Chondrocyte (in vitro differentiated cells): ENCODE data around the gene TMEM255B. TPM values are rescaled to one million over a fixed set of nuclear protein-coding genes. Genes with fewer than 3 reads are reported as not detected.

Experiments used
- DNase-seq: peaks from one replicate; pipeline ENCODE4 v3.0.0; 2021; ENCODE audit warnings: mixed read lengths, low spot score
- H3K27ac Mint-ChIP-seq: one replicate; pipeline ENCODE4 v1.8.0; 2021; ENCODE audit warnings: mild to moderate bottlenecking, moderate library complexity, mixed read lengths; ENCODE audit not compliant: unreplicated experiment
- H3K27me3 Mint-ChIP-seq: 2 replicates; pipeline ENCODE4 v1.8.0; 2021; ENCODE audit warnings: low read depth, mixed read lengths
- H3K36me3 Mint-ChIP-seq: 2 replicates; pipeline ENCODE4 v1.8.0; 2021; ENCODE audit warnings: low read depth, mixed read lengths
- H3K4me1 Mint-ChIP-seq: 2 replicates; pipeline ENCODE4 v1.8.0; 2021; ENCODE audit warnings: low read depth, mild to moderate bottlenecking, mixed read lengths
- H3K4me3 Mint-ChIP-seq: one replicate; pipeline ENCODE4 v1.8.0; 2021; ENCODE audit warnings: mild to moderate bottlenecking, moderate library complexity, mixed read lengths; ENCODE audit not compliant: unreplicated experiment
- H3K9me3 Mint-ChIP-seq: 2 replicates; pipeline ENCODE4 v1.8.0; 2021; ENCODE audit warnings: low read depth, mixed read lengths
- CTCF ChIP-seq: fragments of 200-600 bp; sonication (generic); IDR thresholded peaks from 2 replicates; pipeline ENCODE4 v1.5.0; 2021; ENCODE audit warnings: antibody characterized with exemption, mild to moderate bottlenecking, moderate library complexity
- total RNA-seq: library from RNA; stranded (reverse); gene quantifications from 3 replicates; pipeline ENCODE4 v1.2.1, GENCODE V29; 2021

TMEM255B gene
- total RNA-seq, 1 donor from 2014 or later = 5.2 TPM

GRCh38 chr13:113860665-113861432 is 101.8 kb downstream of the TMEM255B start:
- Mint-ChIP-seq H3K27me3 (peaks cover 2% of the 10 kb centered on the region), H3K27ac (peak overlapping the region; percentile 2), H3K36me3 (peaks cover 6% of the 10 kb centered on the region), H3K4me1 (peaks cover 53% of the 10 kb centered on the region), H3K9me3 (no peaks in the 10 kb centered on the region), H3K4me3 (peak overlapping the region; percentile 33)
- no peak for DNase-seq
- no peak for TF ChIP-seq CTCF

GRCh38 chr13:113861433-113862030 is 102.5 kb downstream of the TMEM255B start:
- peaks cover 7% of the 10 kb centered on the region for H3K27me3 Mint-ChIP-seq
- no peak for TF ChIP-seq CTCF
- H3K27ac Mint-ChIP-seq = no peak overlapping the region
- peaks cover 6% of the 10 kb centered on the region for H3K36me3 Mint-ChIP-seq
- H3K9me3 Mint-ChIP-seq = no peaks in the 10 kb centered on the region
- peaks cover 46% of the 10 kb centered on the region for H3K4me1 Mint-ChIP-seq
- H3K4me3 Mint-ChIP-seq = peak overlapping the region; percentile 26
- no peak for DNase-seq

- peaks cover 7% of the 10 kb centered on the region for H3K27me3 Mint-ChIP-seq
Measured at GRCh38 chr13:113862191-113862930, 103.3 kb downstream of the TMEM255B start.

DNA sequence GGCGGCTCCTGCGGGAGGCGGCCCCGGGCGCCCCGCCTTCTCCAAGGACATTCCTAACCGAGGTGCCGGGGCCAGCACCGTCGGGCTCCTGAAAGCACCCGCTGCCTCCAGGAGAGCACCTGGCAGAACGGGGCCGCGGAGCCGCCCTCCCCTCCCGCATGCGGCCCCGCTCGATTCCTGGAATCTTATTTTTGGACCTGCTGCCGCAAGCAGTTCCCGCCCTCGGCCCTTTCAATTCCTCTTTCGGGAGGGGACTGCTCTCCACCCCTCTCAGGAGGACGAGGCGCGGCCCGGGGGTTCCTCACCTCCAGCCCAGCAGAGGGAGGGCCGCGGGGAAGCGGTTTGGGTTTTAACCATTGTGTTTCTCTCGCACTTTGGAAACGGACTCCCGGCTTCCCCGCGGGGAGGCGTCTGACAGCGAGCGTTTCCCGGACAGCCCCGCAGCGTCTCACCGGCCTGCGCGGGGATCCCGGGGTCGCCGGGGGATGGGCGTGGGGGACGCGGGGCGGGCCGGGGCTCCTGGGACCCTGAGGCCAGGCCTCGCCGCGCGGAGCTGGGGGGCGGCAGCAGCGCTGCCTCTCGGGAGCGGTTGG is 104.0 kb downstream of the TMEM255B start:
- Mint-ChIP-seq H3K4me1 (peaks cover 36% of the 10 kb centered on the region), H3K4me3 (peak overlapping the region; percentile 76), H3K36me3 (peaks cover 6% of the 10 kb centered on the region), H3K9me3 (no peaks in the 10 kb centered on the region), H3K27me3 (peaks cover 8% of the 10 kb centered on the region), H3K27ac (no peak overlapping the region)
- DNase-seq = no peak
- TF ChIP-seq CTCF = peak; percentile 67

More at GRCh38 chr13:113862191-113862930, 103.3 kb downstream of the TMEM255B start:
- TF ChIP-seq CTCF = no peak
- Mint-ChIP-seq H3K4me3 (peak overlapping the region; percentile 76), H3K9me3 (no peaks in the 10 kb centered on the region), H3K27ac (peak overlapping the region; percentile 1), H3K4me1 (peaks cover 38% of the 10 kb centered on the region), H3K36me3 (peaks cover 6% of the 10 kb centered on the region)
- no peak for DNase-seq
